K562 (cell line): ENCODE data around the gene CERS6. TPM values are rescaled to one million over a fixed set of nuclear protein-coding genes. Genes with fewer than 3 reads are reported as not detected.

Experiments used
- ATAC-seq: fragments of 200-7000 bp; cut with Tn5 transposase; 3 replicates; pipeline ENCODE4 v1.9.1; 2020; ENCODE audit warnings: moderate library complexity
- BruUV-seq: library from RNA; stranded (reverse); fragments of 400-500 nt; replicated peaks from 2 replicates; lab custom pipeline; 2021; lab: Mats Ljungman, UMichigan
- CTCF ChIA-PET: fragments of 300-600 bp; formaldehyde crosslinking; extraction: SDS; loops from one replicate; lab custom pipeline; 2021; ENCODE audit warnings: low intra/inter-chr PET ratio; lab: Yijun Ruan, JAX
- POLR2A ChIA-PET: fragments of 300-600, 350-650 bp; sonication (Branson Sonifier 250); formaldehyde crosslinking; extraction: SDS; loops from one replicate; lab custom pipeline; 2021; ENCODE audit warnings: antibody characterized with exemption, inconsistent platforms; lab: Yijun Ruan, JAX
- DNase-seq, 4 experiments: peaks; one replicate each; pipeline versions ENCODE4 v3.0.0 to v3.0.0-alpha.2; 2011 to 2018; ENCODE audit warnings: low spot score in 3 of 4, mixed read lengths in 3 of 4; ENCODE audit errors: extremely low read depth in 1 of 4
- FAIRE-seq: peaks from 2 replicates; lab custom pipeline; 2011; peaks lifted over from hg19 to GRCh38; lab: Jason Lieb, UNC
- H2AFZ ChIP-seq: 2 replicates; pipeline ENCODE4 v1.6.0; 2011; ENCODE audit warnings: low read depth, low read length, control low read depth, inconsistent platforms
- H3K27ac ChIP-seq: fragments of 200-600 bp; 3 replicates; pipeline ENCODE4 v1.8.0; 2011; ENCODE audit warnings: low read depth, mild to moderate bottlenecking, control low read depth, inconsistent platforms, low read length, moderate library complexity, mixed read lengths; ENCODE audit errors: extremely low read depth
- H3K27me3 ChIP-seq, 2 experiments: fragments of 300-600 bp in 1 of 2; 2 replicates in 1 of 2; 3 replicates in 1 of 2; pipeline versions ENCODE4 v1.6.0 to v1.8.0; 2011; ENCODE audit warnings: inconsistent platforms in 2 of 2, low read length in 2 of 2, mild to moderate bottlenecking in 1 of 2, mixed read lengths in 1 of 2, moderate library complexity in 1 of 2; ENCODE audit not compliant: control insufficient read depth in 2 of 2, insufficient read depth in 2 of 2
- H3K36me3 ChIP-seq: fragments of 300-600 bp; 3 replicates; pipeline ENCODE4 v1.8.0; 2011; ENCODE audit warnings: mild to moderate bottlenecking, low read length, inconsistent platforms; ENCODE audit not compliant: control insufficient read depth, insufficient read depth
- H3K4me1 ChIP-seq, 2 experiments: fragments of 200-600 bp in 1 of 2; replicated peaks in 1 of 2; 2 replicates in 1 of 2; 3 replicates in 1 of 2; pipeline versions ENCODE4 v1.5.1 to v1.8.0; 2011; ENCODE audit warnings: inconsistent platforms in 2 of 2, low read length in 2 of 2, mild to moderate bottlenecking in 1 of 2, mixed read lengths in 1 of 2, moderate library complexity in 1 of 2; ENCODE audit not compliant: control insufficient read depth in 2 of 2, insufficient read depth in 2 of 2
- H3K4me2 ChIP-seq: 2 replicates; pipeline ENCODE4 v1.6.1; 2011; ENCODE audit warnings: low read length, control low read depth, inconsistent platforms, mixed read lengths; ENCODE audit not compliant: insufficient read depth
- H3K4me3 ChIP-seq: fragments of 200-600 bp; sonication (generic), shearing (Covaris generic); 2 replicates; pipeline ENCODE4 v1.5.1; 2016; ENCODE audit warnings: control low read depth, inconsistent platforms
- H3K79me2 ChIP-seq: fragments of 200-600 bp; 3 replicates; pipeline ENCODE4 v1.8.0; 2011; ENCODE audit warnings: low read length, inconsistent platforms; ENCODE audit not compliant: control insufficient read depth, insufficient read depth
- H3K9ac ChIP-seq, 2 experiments: 2 replicates each; pipeline versions ENCODE4 v1.6.0 to v1.6.1; 2011; ENCODE audit warnings: low read depth in 2 of 2, low read length in 2 of 2, control low read depth in 1 of 2, inconsistent platforms in 1 of 2, mild to moderate bottlenecking in 1 of 2, mixed read lengths in 1 of 2; ENCODE audit not compliant: insufficient read depth in 1 of 2
- H3K9me1 ChIP-seq: one replicate; pipeline ENCODE4 v1.6.0; 2011; ENCODE audit warnings: inconsistent platforms, mild to moderate bottlenecking, low read length, moderate library complexity; ENCODE audit not compliant: control insufficient read depth, insufficient read depth
- H3K9me3 ChIP-seq: replicated peaks from 2 replicates; pipeline ENCODE4 v1.5.1; 2011; ENCODE audit warnings: low read depth, low read length, inconsistent platforms; ENCODE audit not compliant: control insufficient read depth, insufficient read depth
- H4K20me1 ChIP-seq: replicated peaks from 2 replicates; pipeline ENCODE4 v1.6.1; 2011; ENCODE audit warnings: low read length, inconsistent platforms, mixed read lengths; ENCODE audit not compliant: control insufficient read depth, insufficient read depth
- CBX8 ChIP-seq: fragments of 200-600 bp; sonication (generic); IDR thresholded peaks from 2 replicates; pipeline ENCODE4 v1.6.1; 2012; ENCODE audit warnings: borderline replicate concordance, mixed run types, low read depth, mild to moderate bottlenecking, moderate library complexity, mixed read lengths, low read length, control low read depth, inconsistent platforms; ENCODE audit not compliant: poor library complexity, severe bottlenecking; ENCODE audit errors: extremely low read depth
- HNRNPK ChIP-seq: fragments of 200-400 bp; formaldehyde crosslinking; IDR thresholded peaks from one replicate; pipeline ENCODE4 v1.6.1; 2018; ENCODE audit warnings: mild to moderate bottlenecking, low read depth, low read length; ENCODE audit not compliant: poor library complexity, severe bottlenecking
- RFX7 ChIP-seq: fragments of 250-450 bp; sonication (Bioruptor Pico); IDR thresholded peaks from 2 replicates; pipeline ENCODE4 v1.5.1; 2021; ENCODE audit warnings: mild to moderate bottlenecking
- THAP7 ChIP-seq: fragments of 250-450 bp; sonication (Bioruptor Pico); IDR thresholded peaks from 2 replicates; pipeline ENCODE4 v1.5.0; 2021
- ZNF140 ChIP-seq: fragments of 250-450 bp; sonication (Bioruptor Pico); IDR thresholded peaks from 2 replicates; pipeline ENCODE4 v1.8.0; 2021; ENCODE audit warnings: moderate library complexity, mild to moderate bottlenecking, inconsistent platforms
- ZNF512 ChIP-seq: IDR thresholded peaks from 2 replicates; pipeline ENCODE4 v1.6.1; 2016; ENCODE audit warnings: missing genetic modification characterization, missing compliant biosample characterization
- ZNF699 ChIP-seq: fragments of 250-450 bp; sonication (Bioruptor Pico); IDR thresholded peaks from 2 replicates; pipeline ENCODE4 v1.8.0; 2021; ENCODE audit warnings: mild to moderate bottlenecking, moderate library complexity; ENCODE audit not compliant: insufficient replicate concordance
- ZNF830 ChIP-seq: fragments of 250-450 bp; sonication (Bioruptor Pico); IDR thresholded peaks from 2 replicates; pipeline ENCODE4 v1.5.0; 2021; ENCODE audit warnings: mild to moderate bottlenecking
- WGBS: fragments of 100-300 bp; shearing (Covaris generic); methylation state at CpG from one replicate; pipeline ENCODE4 v1.1.6; 2016; ENCODE audit warnings: low coverage, mixed read lengths; ENCODE audit not compliant: insufficient coverage; ENCODE audit errors: missing lambda C conversion rate; 5-methylcytosine and 5-hydroxymethylcytosine counted together
- in situ Hi-C: fragments of 300-500 bp; cut with MboI; formaldehyde crosslinking; loops from 4 replicates; pipeline ENCODE4 v1.15.0; 2018; ENCODE audit warnings: inconsistent platforms, mixed read lengths
- intact Hi-C: fragments of 100-400 bp; cut with micrococcal nuclease; formaldehyde crosslinking; loops from 2 replicates; pipeline ENCODE4 v1.14.2; 2022
- polyA plus RNA-seq, 8 experiments: library from polyadenylated mRNA; depleted of rRNA in 4 of 8; stranded (reverse) in 5 of 8; unstranded in 3 of 8; fragments of >200 nt; fragmentation: Nextera tagmentation in 2 of 8; fragmentation: Illumina TruSeq in 1 of 8; extraction: Ambion mirVana in 2 of 8; extraction: Trizol in 1 of 8; gene quantifications; 2 replicates each; pipeline versions ENCODE4 v1.2.1 to v1.2.3, GENCODE V29; 2011 to 2014; ENCODE audit warnings: inconsistent platforms in 1 of 8, missing spikeins in 1 of 8
- total RNA-seq, 7 experiments: library from RNA; depleted of rRNA in 6 of 7; stranded (reverse); fragments of >200 nt in 6 of 7; fragmentation: Illumina TruSeq in 2 of 7; extraction: Trizol in 2 of 7; gene quantifications; 2 replicates each; pipeline versions ENCODE4 v1.2.1 to v1.2.3, GENCODE V29; 2011 to 2021; ENCODE audit warnings: low replicate concordance in 1 of 7
- TF ChIP-seq, protein P1 (sequence below): fragments of 250-450 bp; sonication (Bioruptor Pico); IDR thresholded peaks from 2 replicates; pipeline ENCODE4 v1.8.0; 2022; ENCODE audit warnings: inconsistent platforms

Gene CERS6
- total and polyA plus RNA-seq, 9 of the 15 experiments (the other 6 are each of a cell fraction or from before 2014, with no cell fraction given) = 1.6 to 13.6 (median 11.4) TPM

GRCh38 chr2:168428431-168428830, 27.6 kb upstream of the CERS6 start:
- ATAC-seq = no peak
- H2AFZ ChIP-seq = no peak overlapping the region
- no peak for TF ChIP-seq ZNF830
- no peak for TF ChIP-seq ZNF512 (tag)
- TF ChIP-seq THAP7 = no peak
- TF ChIP-seq HNRNPK = no peak
- TF ChIP-seq CBX8 = no peak
- no peak for TF ChIP-seq RFX7 (CRISPR knock-in tag)
- TF ChIP-seq, protein P1, sequence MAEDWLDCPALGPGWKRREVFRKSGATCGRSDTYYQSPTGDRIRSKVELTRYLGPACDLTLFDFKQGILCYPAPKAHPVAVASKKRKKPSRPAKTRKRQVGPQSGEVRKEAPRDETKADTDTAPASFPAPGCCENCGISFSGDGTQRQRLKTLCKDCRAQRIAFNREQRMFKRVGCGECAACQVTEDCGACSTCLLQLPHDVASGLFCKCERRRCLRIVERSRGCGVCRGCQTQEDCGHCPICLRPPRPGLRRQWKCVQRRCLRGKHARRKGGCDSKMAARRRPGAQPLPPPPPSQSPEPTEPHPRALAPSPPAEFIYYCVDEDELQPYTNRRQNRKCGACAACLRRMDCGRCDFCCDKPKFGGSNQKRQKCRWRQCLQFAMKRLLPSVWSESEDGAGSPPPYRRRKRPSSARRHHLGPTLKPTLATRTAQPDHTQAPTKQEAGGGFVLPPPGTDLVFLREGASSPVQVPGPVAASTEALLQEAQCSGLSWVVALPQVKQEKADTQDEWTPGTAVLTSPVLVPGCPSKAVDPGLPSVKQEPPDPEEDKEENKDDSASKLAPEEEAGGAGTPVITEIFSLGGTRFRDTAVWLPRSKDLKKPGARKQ (CRISPR knock-in tag) = no peak
- TF ChIP-seq ZNF699 (CRISPR knock-in tag) = no peak
- no peak for TF ChIP-seq ZNF140 (CRISPR knock-in tag)
- TF ChIP-seq, all 486 proteins: peak for 0
- Histone ChIP-seq H3K27ac (no peak overlapping the region), H3K4me3 (no peak overlapping the region), H3K27me3 (no peaks in the 10 kb centered on the region; a peak in 1 of 5 replicates), H3K9ac (no peak overlapping the region), H3K79me2 (no peaks in the 10 kb centered on the region), H4K20me1 (no peaks in the 10 kb centered on the region), H3K4me2 (no peak overlapping the region), H3K36me3 (no peaks in the 10 kb centered on the region), H3K9me1 (no peaks in the 10 kb centered on the region), H3K4me1 (no peaks in the 10 kb centered on the region), H3K9me3 (no peaks in the 10 kb centered on the region)
- intact Hi-C loops (no loop called here), in situ Hi-C loops (no loop called here)
- POLR2A ChIA-PET = no interaction called here
- WGBS = 20% methylated on average over 3 of the region's 3 CpGs
- no peak for DNase-seq
- FAIRE-seq = no peak
- no TSS peak for BruUV-seq
- CTCF ChIA-PET = no interaction called here
